ENCODE data around the gene PELI2. TPM values are rescaled to one million over a fixed set of nuclear protein-coding genes. Genes with fewer than 3 reads are reported as not detected.

PELI2 gene
- total and polyA plus RNA-seq, 2 of the 4 experiments (the other 2 are of a cell fraction) = 6.0 to 36.7 TPM

DNA sequence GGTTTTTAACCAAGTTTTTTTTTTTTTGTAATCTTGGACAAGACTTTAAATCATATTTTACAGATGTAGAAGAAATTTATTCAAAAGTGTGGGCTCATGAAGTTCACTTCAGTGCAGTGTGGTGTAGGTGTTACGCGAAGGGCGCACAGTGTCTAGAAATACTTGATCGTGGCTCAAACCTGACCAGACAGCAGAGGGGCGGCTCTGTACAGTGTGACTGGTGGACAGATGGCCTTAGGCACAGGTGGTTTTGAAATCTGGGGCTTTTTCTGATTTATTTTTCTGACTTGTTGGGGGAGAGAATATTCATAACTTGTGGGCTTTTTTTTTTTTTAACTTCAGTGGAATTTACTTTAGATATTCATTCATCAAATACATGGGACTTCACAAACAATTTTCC is 179.2 kb downstream of the PELI2 start:
- Histone ChIP-seq H4K8ac (ENCODE audit: low read depth in 2 of 2, low read length in 2 of 2) (no peak overlapping the region), H4K5ac (ENCODE audit: low read depth, low read length) (no peak overlapping the region), H3K4me1 (ENCODE audit: control insufficient read depth, insufficient read depth, low read length) (peaks cover 2% of the 10 kb centered on the region), H3K4ac (ENCODE audit: low read depth, low read length) (no peak overlapping the region), H3K14ac (replicated peaks; ENCODE audit: low read depth, low read length) (no peak overlapping the region), H2BK20ac (ENCODE audit: low read depth, low read length) (no peak overlapping the region), H2BK5ac (ENCODE audit: low read depth, low read length, poor library complexity, severe bottlenecking) (no peak overlapping the region), H3K27ac (ENCODE audit: insufficient read depth, low read length) (no peak overlapping the region), H3K4me2 (ENCODE audit: low read depth, low read length) (no peak overlapping the region), H3K9me3 (ENCODE audit: control insufficient read depth, insufficient read depth, low read length) (no peaks in the 10 kb centered on the region), H2BK15ac (ENCODE audit: low read depth, low read length) (no peak overlapping the region), H2BK120ac (ENCODE audit: low read depth, low read length) (no peak overlapping the region), H3K56ac (ENCODE audit: extremely low read depth, insufficient read depth, low read length) (no peak overlapping the region), H4K91ac (ENCODE audit: insufficient read depth, low read depth, low read length) (no peak overlapping the region), H3K9me1 (ENCODE audit: insufficient read depth, low read length) (peaks cover 13% of the 10 kb centered on the region; the same call in 1 of the 2 replicates), H3K23ac (ENCODE audit: low read depth, low read length) (no peak overlapping the region), H2AK9ac (replicated peaks; ENCODE audit: low read depth, low read length, poor library complexity) (no peak overlapping the region), H3K27me3 (ENCODE audit: control insufficient read depth, insufficient read depth, low read length) (no peaks in the 10 kb centered on the region), H4K20me1 (ENCODE audit: insufficient read depth, low read length) (no peaks in the 10 kb centered on the region), H2AFZ (replicated peaks; ENCODE audit: low read length, poor library complexity) (no peak overlapping the region), H3K18ac (ENCODE audit: low read depth, low read length) (no peak overlapping the region), H2AK5ac (ENCODE audit: low read depth, low read length) (no peak overlapping the region), H3K9ac (ENCODE audit: low read depth, low read length) (no peak overlapping the region), H3K36me3 (ENCODE audit: control insufficient read depth, insufficient read depth, low read length) (peaks cover 13% of the 10 kb centered on the region), H3K79me1 (ENCODE audit: low read depth in 1 of 2, low read length in 2 of 2) (no peaks in the 10 kb centered on the region), H3K4me3 (ENCODE audit: insufficient read depth, low read depth, low read length) (no peak overlapping the region)
- ChIA-PET CTCF (no interaction called here), POLR2A (ENCODE audit: unreplicated experiment) (interaction anchor here (0.6 kb wide), 1 partner anchor 22 kb away, joined by 3 read pairs; no protein-coding TSS in a partner anchor)
- BruUV-seq (replicated peaks) = no TSS peak
- no peak for TF ChIP-seq MAZ (IDR thresholded peaks at IDR 0.05; ENCODE audit: borderline replicate concordance, low read depth, low read length)
- no CpG with 5 or more reads among the region's 5 CpGs for WGBS, 2 experiments (ENCODE audit: extremely low coverage in 2 of 2, insufficient read length in 1 of 2)
- dilution Hi-C loops (cut with HindIII; ENCODE audit: low sequenced_read_pairs, unreplicated experiment) (no loop called here), intact Hi-C loops (cut with micrococcal nuclease) (no loop called here), in situ Hi-C loops (cut with MboI; ENCODE audit: low sequenced_read_pairs) (no loop called here)
- ATAC-seq (ENCODE audit: low read depth) (no peak), DNase-seq (no peak)
